A673 (cell line): ENCODE results near the gene FAM120B. TPM values are rescaled to one million over a fixed set of nuclear protein-coding genes. Genes with fewer than 3 reads are reported as not detected.

Experiments used
- BruUV-seq: library from RNA; stranded (reverse); fragments of 400-500 nt; replicated peaks from 2 replicates; lab custom pipeline; 2021; lab: Mats Ljungman, UMichigan
- CTCF ChIA-PET: fragments of 300-600 bp; sonication (Branson Sonifier 250); formaldehyde crosslinking; loops from one replicate; lab custom pipeline; 2022; ENCODE audit warnings: antibody characterized with exemption; lab: Charles Lee
- POLR2A ChIA-PET: fragments of 300-600 bp; sonication (Branson Sonifier 250); formaldehyde crosslinking; loops from one replicate; lab custom pipeline; 2022; ENCODE audit warnings: antibody characterized with exemption; ENCODE audit not compliant: low non-redundant PET; lab: Charles Lee
- DNase-seq: peaks from one replicate; pipeline ENCODE4 v3.0.0-alpha.2; 2015; ENCODE audit warnings: low spot score
- H3K27ac ChIP-seq: fragments of 200-600 bp; sonication (generic); 2 replicates; pipeline ENCODE4 v1.5.1; 2016; ENCODE audit warnings: mixed run types, low read depth, mild to moderate bottlenecking, mixed read lengths, antibody characterized with exemption, low read length; ENCODE audit not compliant: poor library complexity, severe bottlenecking
- H3K27me3 ChIP-seq: fragments of 200-600 bp; sonication (generic); replicated peaks from 2 replicates; pipeline ENCODE4 v1.6.1; 2017; ENCODE audit warnings: mixed run types, low read depth, mild to moderate bottlenecking, mixed read lengths, antibody characterized with exemption, low read length; ENCODE audit not compliant: insufficient read depth, poor library complexity
- H3K36me3 ChIP-seq: fragments of 200-600 bp; sonication (generic); 2 replicates; pipeline ENCODE4 v1.6.1; 2016; ENCODE audit warnings: mixed run types, mild to moderate bottlenecking, mixed read lengths, antibody characterized with exemption, low read length; ENCODE audit not compliant: insufficient read depth, poor library complexity, severe bottlenecking
- H3K4me1 ChIP-seq: fragments of 200-600 bp; sonication (generic); 2 replicates; pipeline ENCODE4 v1.6.1; 2017; ENCODE audit warnings: mixed run types, mild to moderate bottlenecking, mixed read lengths, antibody characterized with exemption, low read length; ENCODE audit not compliant: insufficient read depth, poor library complexity, severe bottlenecking
- H3K4me3 ChIP-seq: fragments of 200-600 bp; sonication (generic); 2 replicates; pipeline ENCODE4 v1.5.1; 2016; ENCODE audit warnings: low read depth, mixed run types, mild to moderate bottlenecking, mixed read lengths, low read length; ENCODE audit not compliant: poor library complexity, severe bottlenecking
- H3K9me3 ChIP-seq: fragments of 200-600 bp; sonication (generic); 2 replicates; pipeline ENCODE4 v1.6.1; 2016; ENCODE audit warnings: mixed run types, low read depth, mild to moderate bottlenecking, mixed read lengths, antibody characterized with exemption, low read length; ENCODE audit not compliant: poor library complexity, severe bottlenecking
- EZH2 ChIP-seq: fragments of 200-600 bp; sonication (generic); IDR thresholded peaks from 2 replicates; pipeline ENCODE4 v1.6.1; 2017; ENCODE audit warnings: borderline replicate concordance, low read depth, mild to moderate bottlenecking, mixed read lengths, antibody characterized with exemption, low read length; ENCODE audit not compliant: poor library complexity, severe bottlenecking
- intact Hi-C: fragments of 100-400 bp; cut with micrococcal nuclease; formaldehyde crosslinking; loops from one replicate; pipeline ENCODE4 v1.10.0; 2022; ENCODE audit not compliant: unreplicated experiment
- total RNA-seq: library from RNA; stranded (reverse); gene quantifications from 2 replicates; pipeline ENCODE4 v1.2.3, GENCODE V29; 2021
- TF ChIP-seq, protein P1 (sequence below): fragments of 300-800, 200-600 bp; sonication (generic); conservative IDR thresholded peaks from 2 replicates; pipeline ENCODE4 v1.5.1; 2017; ENCODE audit warnings: low read depth, mild to moderate bottlenecking, antibody characterized with exemption, low read length, moderate library complexity, mixed read lengths

FAM120B gene
- total RNA-seq, 1 experiment from 2014 or later = 31.6 TPM

DNA sequence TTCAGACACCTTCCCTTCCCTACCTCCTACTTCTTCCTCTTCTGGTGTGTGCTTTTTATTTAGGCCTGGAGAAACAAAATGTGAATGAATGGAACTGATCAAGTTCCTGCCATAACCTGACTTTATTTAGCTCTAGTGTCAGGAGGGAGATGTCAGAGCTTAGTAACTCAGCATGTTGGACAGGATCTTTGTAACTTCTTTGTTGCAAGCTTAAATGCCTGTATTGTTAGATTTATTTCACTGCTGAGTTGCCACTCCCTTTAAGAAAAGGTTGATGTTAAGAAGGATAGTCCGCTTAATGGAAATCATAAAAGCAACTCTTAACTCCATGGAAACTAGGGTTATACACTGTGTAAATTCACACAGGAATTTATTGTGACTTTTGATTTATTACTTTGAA, 2.2 kb downstream of the FAM120B start:
- TF ChIP-seq, protein P1, sequence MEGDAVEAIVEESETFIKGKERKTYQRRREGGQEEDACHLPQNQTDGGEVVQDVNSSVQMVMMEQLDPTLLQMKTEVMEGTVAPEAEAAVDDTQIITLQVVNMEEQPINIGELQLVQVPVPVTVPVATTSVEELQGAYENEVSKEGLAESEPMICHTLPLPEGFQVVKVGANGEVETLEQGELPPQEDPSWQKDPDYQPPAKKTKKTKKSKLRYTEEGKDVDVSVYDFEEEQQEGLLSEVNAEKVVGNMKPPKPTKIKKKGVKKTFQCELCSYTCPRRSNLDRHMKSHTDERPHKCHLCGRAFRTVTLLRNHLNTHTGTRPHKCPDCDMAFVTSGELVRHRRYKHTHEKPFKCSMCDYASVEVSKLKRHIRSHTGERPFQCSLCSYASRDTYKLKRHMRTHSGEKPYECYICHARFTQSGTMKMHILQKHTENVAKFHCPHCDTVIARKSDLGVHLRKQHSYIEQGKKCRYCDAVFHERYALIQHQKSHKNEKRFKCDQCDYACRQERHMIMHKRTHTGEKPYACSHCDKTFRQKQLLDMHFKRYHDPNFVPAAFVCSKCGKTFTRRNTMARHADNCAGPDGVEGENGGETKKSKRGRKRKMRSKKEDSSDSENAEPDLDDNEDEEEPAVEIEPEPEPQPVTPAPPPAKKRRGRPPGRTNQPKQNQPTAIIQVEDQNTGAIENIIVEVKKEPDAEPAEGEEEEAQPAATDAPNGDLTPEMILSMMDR = no peak
- no peak for TF ChIP-seq EZH2

DNA sequence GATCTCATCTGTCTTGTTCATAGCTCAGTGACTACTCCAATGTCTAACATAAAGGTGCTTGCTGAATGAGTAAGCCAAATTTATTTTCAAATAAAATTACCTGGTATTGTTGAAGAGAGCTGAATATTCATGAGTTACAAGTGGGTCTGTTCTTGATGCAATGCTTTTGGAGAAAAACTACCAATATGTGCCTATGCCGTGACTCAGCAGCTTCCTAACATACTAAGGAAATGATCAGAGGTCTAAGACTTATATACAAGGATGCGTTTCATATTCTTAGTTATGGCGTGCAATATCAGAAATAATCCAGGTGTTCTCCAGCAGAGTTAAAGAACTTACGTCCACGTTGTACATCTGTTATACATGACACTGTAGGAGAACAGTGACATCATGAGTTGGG, 5.1 kb downstream of the FAM120B start:
- intact Hi-C loops = no loop called here
- no peak for DNase-seq
- Histone ChIP-seq H3K4me1 (peaks cover 13% of the 10 kb centered on the region), H3K4me3 (no peak overlapping the region), H3K27me3 (no peaks in the 10 kb centered on the region), H3K27ac (no peak overlapping the region), H3K9me3 (no peaks in the 10 kb centered on the region), H3K36me3 (no peaks in the 10 kb centered on the region)
- CTCF ChIA-PET = no interaction called here
- POLR2A ChIA-PET = no interaction called here
- TF ChIP-seq EZH2 = no peak
- TF ChIP-seq, protein P1 = no peak
- no TSS peak for BruUV-seq

More for the DNA sequence above, 2.2 kb downstream of the FAM120B start:
- intact Hi-C loops = loop anchor here (5.0 kb wide), 1 partner anchor 476 kb away; no protein-coding TSS in a partner anchor
- ChIA-PET POLR2A (interaction anchor here (0.7 kb wide), 1 partner anchor 18 kb away, joined by 3 read pairs; no protein-coding TSS in a partner anchor), CTCF (no interaction called here)
- Histone ChIP-seq H3K4me1 (peaks cover 21% of the 10 kb centered on the region), H3K27me3 (no peaks in the 10 kb centered on the region), H3K27ac (no peak overlapping the region), H3K4me3 (no peak overlapping the region), H3K36me3 (no peaks in the 10 kb centered on the region), H3K9me3 (no peaks in the 10 kb centered on the region)
- BruUV-seq = no TSS peak
- no peak for DNase-seq

DNA sequence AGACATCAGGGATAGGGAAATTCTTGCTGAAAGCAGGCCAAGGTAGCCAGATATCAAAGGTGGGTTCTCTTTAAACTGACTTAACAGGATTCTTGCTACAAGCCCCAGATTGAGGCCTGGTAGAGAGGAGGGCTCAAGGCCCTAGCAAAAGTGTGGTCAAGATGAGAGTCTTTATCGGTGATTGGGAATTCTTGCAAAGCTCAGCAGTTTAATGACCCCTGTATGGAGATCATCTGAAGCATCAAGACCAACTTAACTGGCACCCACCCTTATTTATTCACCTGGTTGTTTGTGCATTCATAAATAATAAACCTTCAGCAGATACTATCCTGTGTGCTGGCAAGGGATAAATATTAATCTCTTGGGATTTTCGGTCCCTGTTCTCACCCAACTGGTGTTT, 6.3 kb downstream of the FAM120B start:
- H3K36me3 ChIP-seq = no peaks in the 10 kb centered on the region
- intact Hi-C loops = no loop called here
- TF ChIP-seq EZH2 = no peak
- TF ChIP-seq, protein P1 = no peak
- CTCF ChIA-PET = no interaction called here
- H3K4me3 ChIP-seq = no peak overlapping the region
- H3K9me3 ChIP-seq = no peaks in the 10 kb centered on the region
- no peak overlapping the region for H3K27ac ChIP-seq
- no TSS peak for BruUV-seq
- H3K27me3 ChIP-seq = no peaks in the 10 kb centered on the region
- peaks cover 6% of the 10 kb centered on the region for H3K4me1 ChIP-seq
- no peak for DNase-seq
- POLR2A ChIA-PET = no interaction called here
